GM23338 (cell line): Measurements from ENCODE around the gene GTPBP8. TPM values are rescaled to one million over a fixed set of nuclear protein-coding genes. Genes with fewer than 3 reads are reported as not detected.

Experiments used
- ATAC-seq: fragments of 200-7000 bp; cut with Tn5 transposase; 3 replicates; pipeline ENCODE4 v1.9.1; 2020
- DNase-seq: peaks from one replicate; pipeline ENCODE4 v3.0.0-alpha.2; 2015; ENCODE audit warnings: low spot score
- H2AFZ ChIP-seq: fragments of 200-600 bp; sonication (generic); 2 replicates; pipeline ENCODE4 v1.8.0; 2016; ENCODE audit warnings: antibody characterized with exemption, mild to moderate bottlenecking, moderate library complexity
- H3F3A ChIP-seq: fragments of 200-600 bp; sonication (generic); replicated peaks from 2 replicates; pipeline ENCODE4 v1.8.0; 2017; ENCODE audit warnings: antibody characterized with exemption, mixed run types, low read depth
- H3K27ac ChIP-seq: fragments of 200-600 bp; sonication (generic); 2 replicates; pipeline ENCODE4 v1.6.1; 2016; ENCODE audit warnings: low read depth
- H3K27me3 ChIP-seq: fragments of 200-600 bp; sonication (generic); 2 replicates; pipeline ENCODE4 v1.8.0; 2016; ENCODE audit warnings: mild to moderate bottlenecking, mixed run types, moderate library complexity; ENCODE audit not compliant: insufficient read depth
- H3K36me3 ChIP-seq: fragments of 200-600 bp; sonication (generic); 2 replicates; pipeline ENCODE4 v1.8.0; 2016; ENCODE audit warnings: mild to moderate bottlenecking; ENCODE audit not compliant: insufficient read depth
- H3K4me1 ChIP-seq: fragments of 200-600 bp; sonication (generic); 2 replicates; pipeline ENCODE4 v1.8.0; 2016; ENCODE audit warnings: mild to moderate bottlenecking, moderate library complexity; ENCODE audit not compliant: insufficient read depth
- H3K4me2 ChIP-seq: fragments of 200-600 bp; sonication (generic); 2 replicates; pipeline ENCODE4 v1.7.1; 2017; ENCODE audit warnings: mixed run types
- H3K4me3 ChIP-seq: fragments of 200-600 bp; sonication (generic); 2 replicates; pipeline ENCODE4 v1.6.1; 2016; ENCODE audit warnings: mixed run types
- H3K79me2 ChIP-seq: fragments of 200-600 bp; sonication (generic); replicated peaks from 2 replicates; pipeline ENCODE4 v1.8.0; 2017; ENCODE audit warnings: mild to moderate bottlenecking; ENCODE audit not compliant: insufficient read depth
- H3K9me2 ChIP-seq: fragments of 200-600 bp; sonication (generic); 2 replicates; pipeline ENCODE4 v1.8.0; 2017; ENCODE audit not compliant: insufficient read depth
- H4K20me1 ChIP-seq: fragments of 200-600 bp; sonication (generic); replicated peaks from 2 replicates; pipeline ENCODE4 v1.8.0; 2017; ENCODE audit warnings: mild to moderate bottlenecking; ENCODE audit not compliant: insufficient read depth
- H3K27ac Mint-ChIP-seq: 2 replicates; pipeline ENCODE4 v1.8.0; 2020; ENCODE audit warnings: inconsistent platforms, mild to moderate bottlenecking, moderate library complexity, mixed read lengths
- H3K27me3 Mint-ChIP-seq: 3 replicates; pipeline ENCODE4 v1.8.0; 2022; ENCODE audit warnings: low read depth, mild to moderate bottlenecking, moderate library complexity, mixed read lengths, inconsistent platforms; ENCODE audit not compliant: insufficient read depth, poor library complexity
- H3K36me3 Mint-ChIP-seq: 3 replicates; pipeline ENCODE4 v1.8.0; 2021; ENCODE audit warnings: low read depth, mild to moderate bottlenecking, inconsistent platforms, moderate library complexity, mixed read lengths
- H3K4me1 Mint-ChIP-seq: 3 replicates; pipeline ENCODE4 v1.8.0; 2020; ENCODE audit warnings: mild to moderate bottlenecking, inconsistent platforms, mixed read lengths
- H3K4me3 Mint-ChIP-seq: 3 replicates; pipeline ENCODE4 v1.8.0; 2021; ENCODE audit warnings: moderate library complexity, mild to moderate bottlenecking, inconsistent platforms, mixed read lengths
- H3K9me3 Mint-ChIP-seq: 3 replicates; pipeline ENCODE4 v1.8.0; 2020; ENCODE audit warnings: moderate library complexity, mild to moderate bottlenecking, inconsistent platforms, mixed read lengths
- CREB1 ChIP-seq: fragments of 250-450 bp; sonication (Bioruptor Pico); IDR thresholded peaks from 2 replicates; pipeline ENCODE4 v1.5.0; 2020; ENCODE audit warnings: low read depth, mild to moderate bottlenecking, moderate library complexity
- CTCF ChIP-seq, 2 experiments: fragments of 200-600 bp in 1 of 2; sonication (generic) in 1 of 2; conservative IDR thresholded peaks; 2 replicates each; pipeline versions ENCODE4 v1.5.1 to v1.6.1; 2016 to 2017; ENCODE audit warnings: antibody characterized with exemption in 2 of 2, low read depth in 2 of 2, mild to moderate bottlenecking in 2 of 2, moderate library complexity in 1 of 2
- EZH2 ChIP-seq: fragments of 200-600 bp; sonication (generic); IDR thresholded peaks from one replicate; pipeline ENCODE4 v1.8.0; 2017; ENCODE audit warnings: antibody characterized with exemption, mild to moderate bottlenecking, low read depth; ENCODE audit not compliant: unreplicated experiment
- EZH2phosphoT487 ChIP-seq: fragments of 200-600 bp; sonication (generic); IDR thresholded peaks from one replicate; pipeline ENCODE4 v1.8.1; 2018; ENCODE audit warnings: antibody characterized with exemption; ENCODE audit not compliant: unreplicated experiment
- JUNB ChIP-seq: IDR thresholded peaks from one replicate; pipeline ENCODE4 v1.6.1; 2016; ENCODE audit warnings: antibody characterized with exemption; ENCODE audit not compliant: unreplicated experiment
- NANOG ChIP-seq: IDR thresholded peaks from 2 replicates; pipeline ENCODE4 v1.6.1; 2016; ENCODE audit warnings: antibody characterized with exemption, borderline replicate concordance
- POLR2AphosphoS5 ChIP-seq: IDR thresholded peaks from 2 replicates; pipeline ENCODE4 v1.6.1; 2016; ENCODE audit warnings: antibody characterized with exemption, low read depth
- REST ChIP-seq: IDR thresholded peaks from one replicate; pipeline ENCODE4 v1.6.1; 2018; ENCODE audit warnings: antibody characterized with exemption; ENCODE audit not compliant: unreplicated experiment
- STAT1 ChIP-seq: IDR thresholded peaks from one replicate; pipeline ENCODE4 v1.6.1; 2016; ENCODE audit warnings: antibody characterized with exemption; ENCODE audit not compliant: unreplicated experiment
- ZNF114 ChIP-seq: fragments of 250-450 bp; sonication (Bioruptor Pico); IDR thresholded peaks from 2 replicates; pipeline ENCODE4 v1.5.0; 2020; ENCODE audit warnings: mild to moderate bottlenecking, moderate library complexity
- polyA plus RNA-seq: library from polyadenylated mRNA; unstranded; fragments of >200 nt; fragmentation: Nextera tagmentation; extraction: Ambion mirVana; gene quantifications from 2 replicates; pipeline ENCODE4 v1.2.1, GENCODE V29; 2016
- total RNA-seq: library from RNA; depleted of rRNA; stranded (reverse); fragments of >200 nt; shearing (Covaris generic); gene quantifications from 2 replicates; pipeline ENCODE4 v1.2.3, GENCODE V29; 2014
- TF ChIP-seq, protein P1 (sequence below): fragments of 250-450 bp; sonication (Bioruptor Pico); IDR thresholded peaks from 2 replicates; pipeline ENCODE4 v1.5.0; 2020; ENCODE audit warnings: mild to moderate bottlenecking, moderate library complexity
- TF ChIP-seq, protein P2 (sequence below): IDR thresholded peaks from 2 replicates; pipeline ENCODE4 v1.6.1; 2016; ENCODE audit warnings: antibody characterized with exemption

Gene GTPBP8
- total and polyA plus RNA-seq, 2 experiments from 2014 or later = 39.9 to 47.1 TPM

DNA sequence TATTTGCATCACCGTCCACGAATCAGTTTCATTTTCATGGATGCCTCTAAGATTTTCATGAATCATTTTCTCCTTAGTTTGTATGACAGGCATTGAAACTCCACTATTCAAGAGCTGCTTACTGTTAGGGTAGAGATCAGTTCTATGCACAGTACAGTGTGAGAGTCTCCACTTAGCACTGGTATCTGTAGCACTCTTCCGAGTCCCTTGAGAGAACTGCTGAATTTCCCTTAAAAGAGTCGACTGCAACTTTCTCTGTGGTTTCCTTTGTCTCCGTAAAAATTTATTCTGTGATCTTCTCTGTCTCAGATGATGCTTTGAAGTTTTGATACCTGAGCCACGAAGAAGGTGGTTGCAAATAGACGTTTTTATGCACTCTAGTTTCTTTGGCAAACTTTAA lies 14.8 kb downstream of the GTPBP8 start:
- H3K4me2 ChIP-seq = no peak overlapping the region
- Mint-ChIP-seq H3K36me3 (peaks cover 71% of the 10 kb centered on the region), H3K9me3 (no peaks in the 10 kb centered on the region), H3K27ac (no peak overlapping the region), H3K27me3 (peaks cover 4% of the 10 kb centered on the region), H3K4me1 (peaks cover 11% of the 10 kb centered on the region; the same call in 2 of the 3 replicates), H3K4me3 (no peak overlapping the region)
- TF ChIP-seq, protein P1, sequence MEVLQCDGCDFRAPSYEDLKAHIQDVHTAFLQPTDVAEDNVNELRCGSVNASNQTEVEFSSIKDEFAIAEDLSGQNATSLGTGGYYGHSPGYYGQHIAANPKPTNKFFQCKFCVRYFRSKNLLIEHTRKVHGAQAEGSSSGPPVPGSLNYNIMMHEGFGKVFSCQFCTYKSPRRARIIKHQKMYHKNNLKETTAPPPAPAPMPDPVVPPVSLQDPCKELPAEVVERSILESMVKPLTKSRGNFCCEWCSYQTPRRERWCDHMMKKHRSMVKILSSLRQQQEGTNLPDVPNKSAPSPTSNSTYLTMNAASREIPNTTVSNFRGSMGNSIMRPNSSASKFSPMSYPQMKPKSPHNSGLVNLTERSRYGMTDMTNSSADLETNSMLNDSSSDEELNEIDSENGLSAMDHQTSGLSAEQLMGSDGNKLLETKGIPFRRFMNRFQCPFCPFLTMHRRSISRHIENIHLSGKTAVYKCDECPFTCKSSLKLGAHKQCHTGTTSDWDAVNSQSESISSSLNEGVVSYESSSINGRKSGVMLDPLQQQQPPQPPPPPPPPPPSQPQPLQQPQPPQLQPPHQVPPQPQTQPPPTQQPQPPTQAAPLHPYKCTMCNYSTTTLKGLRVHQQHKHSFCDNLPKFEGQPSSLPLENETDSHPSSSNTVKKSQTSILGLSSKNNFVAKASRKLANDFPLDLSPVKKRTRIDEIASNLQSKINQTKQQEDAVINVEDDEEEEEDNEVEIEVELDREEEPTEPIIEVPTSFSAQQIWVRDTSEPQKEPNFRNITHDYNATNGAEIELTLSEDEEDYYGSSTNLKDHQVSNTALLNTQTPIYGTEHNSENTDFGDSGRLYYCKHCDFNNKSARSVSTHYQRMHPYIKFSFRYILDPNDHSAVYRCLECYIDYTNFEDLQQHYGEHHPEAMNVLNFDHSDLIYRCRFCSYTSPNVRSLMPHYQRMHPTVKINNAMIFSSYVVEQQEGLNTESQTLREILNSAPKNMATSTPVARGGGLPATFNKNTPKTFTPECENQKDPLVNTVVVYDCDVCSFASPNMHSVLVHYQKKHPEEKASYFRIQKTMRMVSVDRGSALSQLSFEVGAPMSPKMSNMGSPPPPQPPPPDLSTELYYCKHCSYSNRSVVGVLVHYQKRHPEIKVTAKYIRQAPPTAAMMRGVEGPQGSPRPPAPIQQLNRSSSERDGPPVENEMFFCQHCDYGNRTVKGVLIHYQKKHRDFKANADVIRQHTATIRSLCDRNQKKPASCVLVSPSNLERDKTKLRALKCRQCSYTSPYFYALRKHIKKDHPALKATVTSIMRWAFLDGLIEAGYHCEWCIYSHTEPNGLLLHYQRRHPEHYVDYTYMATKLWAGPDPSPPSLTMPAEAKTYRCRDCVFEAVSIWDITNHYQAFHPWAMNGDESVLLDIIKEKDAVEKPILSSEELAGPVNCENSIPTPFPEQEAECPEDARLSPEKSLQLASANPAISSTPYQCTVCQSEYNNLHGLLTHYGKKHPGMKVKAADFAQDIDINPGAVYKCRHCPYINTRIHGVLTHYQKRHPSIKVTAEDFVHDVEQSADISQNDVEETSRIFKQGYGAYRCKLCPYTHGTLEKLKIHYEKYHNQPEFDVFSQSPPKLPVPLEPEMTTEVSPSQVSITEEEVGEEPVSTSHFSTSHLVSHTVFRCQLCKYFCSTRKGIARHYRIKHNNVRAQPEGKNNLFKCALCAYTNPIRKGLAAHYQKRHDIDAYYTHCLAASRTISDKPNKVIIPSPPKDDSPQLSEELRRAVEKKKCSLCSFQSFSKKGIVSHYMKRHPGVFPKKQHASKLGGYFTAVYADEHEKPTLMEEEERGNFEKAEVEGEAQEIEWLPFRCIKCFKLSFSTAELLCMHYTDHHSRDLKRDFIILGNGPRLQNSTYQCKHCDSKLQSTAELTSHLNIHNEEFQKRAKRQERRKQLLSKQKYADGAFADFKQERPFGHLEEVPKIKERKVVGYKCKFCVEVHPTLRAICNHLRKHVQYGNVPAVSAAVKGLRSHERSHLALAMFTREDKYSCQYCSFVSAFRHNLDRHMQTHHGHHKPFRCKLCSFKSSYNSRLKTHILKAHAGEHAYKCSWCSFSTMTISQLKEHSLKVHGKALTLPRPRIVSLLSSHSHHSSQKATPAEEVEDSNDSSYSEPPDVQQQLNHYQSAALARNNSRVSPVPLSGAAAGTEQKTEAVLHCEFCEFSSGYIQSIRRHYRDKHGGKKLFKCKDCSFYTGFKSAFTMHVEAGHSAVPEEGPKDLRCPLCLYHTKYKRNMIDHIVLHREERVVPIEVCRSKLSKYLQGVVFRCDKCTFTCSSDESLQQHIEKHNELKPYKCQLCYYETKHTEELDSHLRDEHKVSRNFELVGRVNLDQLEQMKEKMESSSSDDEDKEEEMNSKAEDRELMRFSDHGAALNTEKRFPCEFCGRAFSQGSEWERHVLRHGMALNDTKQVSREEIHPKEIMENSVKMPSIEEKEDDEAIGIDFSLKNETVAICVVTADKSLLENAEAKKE (CRISPR knock-in tag) = no peak
- TF ChIP-seq ZNF114 (no peak), POLR2AphosphoS5 (no peak), EZH2phosphoT487 (no peak), STAT1 (no peak), CTCF (conservative IDR thresholded peaks at IDR 0.05; ENCODE audit: low read depth in 2 of 2) (no peak), NANOG (no peak), EZH2 (no peak), JUNB (no peak), CREB1 (CRISPR knock-in tag) (no peak), REST (no peak)
- TF ChIP-seq, protein P2, sequence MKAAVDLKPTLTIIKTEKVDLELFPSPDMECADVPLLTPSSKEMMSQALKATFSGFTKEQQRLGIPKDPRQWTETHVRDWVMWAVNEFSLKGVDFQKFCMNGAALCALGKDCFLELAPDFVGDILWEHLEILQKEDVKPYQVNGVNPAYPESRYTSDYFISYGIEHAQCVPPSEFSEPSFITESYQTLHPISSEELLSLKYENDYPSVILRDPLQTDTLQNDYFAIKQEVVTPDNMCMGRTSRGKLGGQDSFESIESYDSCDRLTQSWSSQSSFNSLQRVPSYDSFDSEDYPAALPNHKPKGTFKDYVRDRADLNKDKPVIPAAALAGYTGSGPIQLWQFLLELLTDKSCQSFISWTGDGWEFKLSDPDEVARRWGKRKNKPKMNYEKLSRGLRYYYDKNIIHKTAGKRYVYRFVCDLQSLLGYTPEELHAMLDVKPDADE = no peak
- no peak overlapping the region for H2AFZ ChIP-seq
- H3K79me2 ChIP-seq = peaks cover 20% of the 10 kb centered on the region
- H4K20me1 ChIP-seq = peaks cover 6% of the 10 kb centered on the region; the same call in 1 of the 2 replicates
- ATAC-seq (no peak), DNase-seq (no peak)
- no peaks in the 10 kb centered on the region for H3F3A ChIP-seq
- peaks cover 53% of the 10 kb centered on the region for H3K36me3 ChIP-seq
- H3K9me2 ChIP-seq = no peaks in the 10 kb centered on the region
- H3K4me3 ChIP-seq = no peak overlapping the region
- H3K27me3 ChIP-seq = no peaks in the 10 kb centered on the region
- no peak overlapping the region for H3K27ac ChIP-seq
- no peaks in the 10 kb centered on the region for H3K4me1 ChIP-seq
